Ascending aorta (tissue), 2 donors: ENCODE data around the gene PLCG1. TPM values are rescaled to one million over a fixed set of nuclear protein-coding genes. Genes with fewer than 3 reads are reported as not detected.

Experiments used
- DNase-seq, 2 donors: peaks; one replicate each; pipeline ENCODE4 v3.0.0-alpha.2; 2019; ENCODE audit warnings: low spot score in 2 of 2
- H3K27ac ChIP-seq, 2 donors: fragments of 200-600 bp; sonication (generic); one replicate each; pipeline ENCODE4 v1.5.1; 2016 to 2017; ENCODE audit warnings: mild to moderate bottlenecking in 1 of 2
- H3K27me3 ChIP-seq: fragments of 200-600 bp; sonication (generic); one replicate; pipeline ENCODE4 v1.5.1; 2017
- H3K36me3 ChIP-seq, 2 donors: fragments of 200-600 bp; sonication (generic); one replicate each; pipeline ENCODE4 v1.5.1; 2016
- H3K4me1 ChIP-seq, 2 donors: fragments of 200-600 bp; sonication (generic); one replicate each; pipeline ENCODE4 v1.5.1; 2016 to 2017; ENCODE audit warnings: mild to moderate bottlenecking in 1 of 2
- H3K4me3 ChIP-seq, 2 donors: fragments of 200-600 bp; sonication (generic); one replicate each; pipeline ENCODE4 v1.5.1; 2016 to 2017; ENCODE audit warnings: mild to moderate bottlenecking in 1 of 2
- H3K9me3 ChIP-seq, 2 donors: fragments of 200-600 bp; sonication (generic); one replicate each; pipeline ENCODE4 v1.5.1; 2016
- intact Hi-C: fragments of 100-400 bp; cut with DNase I; formaldehyde crosslinking; loops from one replicate; pipeline ENCODE4 v1.15.1; 2023
- total RNA-seq: library from RNA; depleted of rRNA; stranded (reverse); fragments of >200 nt; gene quantifications from one replicate; pipeline ENCODE4 v1.1.0, GENCODE V29; 2016
- TF ChIP-seq, protein P1 (sequence below), 3 experiments: fragments of 200-600 bp in 2 of 3; fragments of 450-650 bp in 1 of 3; sonication (generic) in 2 of 3; IDR thresholded peaks; one replicate each; pipeline ENCODE4 v1.5.1; 2016 to 2019; ENCODE audit warnings: antibody characterized with exemption in 3 of 3, mild to moderate bottlenecking in 1 of 3, moderate library complexity in 1 of 3

PLCG1 gene
- total RNA-seq, 1 donor from 2014 or later, result 168 TPM

GRCh38 chr20:41142245-41142644, 4.9 kb downstream of the PLCG1 start:
- no peak for DNase-seq
- intact Hi-C loops, result no loop called here
- Histone ChIP-seq H3K27me3 (no peaks in the 10 kb centered on the region), H3K9me3 (no peaks in the 10 kb centered on the region), H3K4me3 (no peak overlapping the region), H3K36me3 (no peaks in the 10 kb centered on the region), H3K4me1 (peaks cover 11 to 58% of the 10 kb centered on the region in 2 donors), H3K27ac (peak overlapping the region; percentile 53 to 95)
- TF ChIP-seq, protein P1, sequence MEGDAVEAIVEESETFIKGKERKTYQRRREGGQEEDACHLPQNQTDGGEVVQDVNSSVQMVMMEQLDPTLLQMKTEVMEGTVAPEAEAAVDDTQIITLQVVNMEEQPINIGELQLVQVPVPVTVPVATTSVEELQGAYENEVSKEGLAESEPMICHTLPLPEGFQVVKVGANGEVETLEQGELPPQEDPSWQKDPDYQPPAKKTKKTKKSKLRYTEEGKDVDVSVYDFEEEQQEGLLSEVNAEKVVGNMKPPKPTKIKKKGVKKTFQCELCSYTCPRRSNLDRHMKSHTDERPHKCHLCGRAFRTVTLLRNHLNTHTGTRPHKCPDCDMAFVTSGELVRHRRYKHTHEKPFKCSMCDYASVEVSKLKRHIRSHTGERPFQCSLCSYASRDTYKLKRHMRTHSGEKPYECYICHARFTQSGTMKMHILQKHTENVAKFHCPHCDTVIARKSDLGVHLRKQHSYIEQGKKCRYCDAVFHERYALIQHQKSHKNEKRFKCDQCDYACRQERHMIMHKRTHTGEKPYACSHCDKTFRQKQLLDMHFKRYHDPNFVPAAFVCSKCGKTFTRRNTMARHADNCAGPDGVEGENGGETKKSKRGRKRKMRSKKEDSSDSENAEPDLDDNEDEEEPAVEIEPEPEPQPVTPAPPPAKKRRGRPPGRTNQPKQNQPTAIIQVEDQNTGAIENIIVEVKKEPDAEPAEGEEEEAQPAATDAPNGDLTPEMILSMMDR (IDR thresholded peaks at IDR 0.05), result no peak

DNA sequence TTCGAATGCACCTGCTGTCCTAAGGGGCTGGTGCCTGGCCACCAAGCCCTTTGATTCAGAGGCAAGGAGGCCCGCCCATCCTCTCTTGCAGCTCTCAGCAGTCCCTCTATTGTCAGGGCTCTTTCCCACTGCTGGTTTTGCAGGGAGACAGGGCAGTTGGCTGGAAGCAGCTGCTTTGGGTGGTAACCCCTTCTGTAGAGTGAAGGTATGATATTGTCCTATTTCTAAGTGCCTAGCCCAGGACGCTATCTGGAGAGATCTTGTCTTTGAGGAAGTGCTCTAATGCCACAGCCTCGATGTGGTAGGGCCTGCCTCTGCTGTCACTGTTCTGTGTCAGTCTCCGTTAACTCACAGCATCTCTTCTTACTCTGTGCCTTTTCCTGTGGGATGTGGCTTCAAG, 5.6 kb downstream of the PLCG1 start:
- no peak for DNase-seq
- no peaks in the 10 kb centered on the region for H3K27me3 ChIP-seq
- no peaks in the 10 kb centered on the region for H3K9me3 ChIP-seq
- H3K27ac ChIP-seq, result peak overlapping the region; percentile 44 to 95
- H3K4me3 ChIP-seq, result no peak overlapping the region
- no peaks in the 10 kb centered on the region for H3K36me3 ChIP-seq
- H3K4me1 ChIP-seq, result peaks cover 13 to 65% of the 10 kb centered on the region in 2 donors
- TF ChIP-seq, protein P1 (IDR thresholded peaks at IDR 0.05), result no peak
- intact Hi-C loops, result no loop called here

DNA sequence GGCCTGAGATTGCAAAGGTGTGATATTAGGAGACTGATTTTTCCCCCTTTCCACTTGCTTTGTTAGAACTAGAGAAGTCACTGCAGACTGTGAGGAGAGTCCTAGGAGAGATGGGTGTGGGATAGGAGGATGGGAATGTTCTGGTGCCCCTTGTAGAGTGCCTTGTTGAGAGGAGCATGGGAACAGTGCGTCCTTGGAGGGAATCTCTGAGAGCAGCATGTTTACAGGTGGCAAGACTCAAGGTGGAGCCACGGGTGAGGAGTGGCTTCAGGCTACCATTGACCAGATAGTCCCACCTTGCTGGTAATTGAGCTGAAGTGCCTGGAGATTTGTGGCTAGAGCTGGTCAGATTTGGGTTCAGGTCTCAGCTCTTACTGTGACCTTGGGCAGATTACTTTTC, 6.0 kb downstream of the PLCG1 start:
- no peak for DNase-seq
- TF ChIP-seq, protein P1 (IDR thresholded peaks at IDR 0.05), result no peak
- Histone ChIP-seq H3K27me3 (no peaks in the 10 kb centered on the region), H3K27ac (peak overlapping the region; percentile 44 to 95), H3K4me3 (no peak overlapping the region), H3K4me1 (peaks cover 13 to 69% of the 10 kb centered on the region in 2 donors), H3K36me3 (no peaks in the 10 kb centered on the region), H3K9me3 (no peaks in the 10 kb centered on the region)
- intact Hi-C loops, result no loop called here

DNA sequence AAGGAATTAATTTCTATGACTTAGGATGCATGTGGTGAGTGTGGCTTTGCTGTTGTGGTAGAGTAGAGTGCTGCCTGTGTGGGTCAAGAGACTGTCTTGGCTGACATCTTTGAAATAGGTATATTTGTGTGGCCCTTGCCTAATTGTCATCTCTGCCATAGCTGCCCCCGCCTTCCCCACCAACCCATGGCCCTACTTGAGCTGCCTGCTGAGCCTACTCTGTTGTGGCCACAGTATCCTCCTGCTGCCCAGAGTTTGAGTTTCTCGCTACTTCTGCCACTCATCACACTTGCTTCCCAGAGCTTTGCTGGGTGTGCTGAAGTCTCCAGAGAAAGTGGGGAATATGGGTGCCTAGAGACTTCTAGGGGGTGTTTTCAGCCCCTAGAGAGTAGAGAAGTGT, 8.0 kb downstream of the PLCG1 start:
- DNase-seq, result no peak
- TF ChIP-seq, protein P1 (IDR thresholded peaks at IDR 0.05), result no peak
- Histone ChIP-seq H3K27me3 (no peaks in the 10 kb centered on the region), H3K27ac (peak overlapping the region; percentile 86 to 95), H3K4me1 (peaks cover 13 to 53% of the 10 kb centered on the region in 2 donors), H3K4me3 (no peak overlapping the region), H3K36me3 (no peaks in the 10 kb centered on the region), H3K9me3 (no peaks in the 10 kb centered on the region)
- intact Hi-C loops, result no loop called here

DNA sequence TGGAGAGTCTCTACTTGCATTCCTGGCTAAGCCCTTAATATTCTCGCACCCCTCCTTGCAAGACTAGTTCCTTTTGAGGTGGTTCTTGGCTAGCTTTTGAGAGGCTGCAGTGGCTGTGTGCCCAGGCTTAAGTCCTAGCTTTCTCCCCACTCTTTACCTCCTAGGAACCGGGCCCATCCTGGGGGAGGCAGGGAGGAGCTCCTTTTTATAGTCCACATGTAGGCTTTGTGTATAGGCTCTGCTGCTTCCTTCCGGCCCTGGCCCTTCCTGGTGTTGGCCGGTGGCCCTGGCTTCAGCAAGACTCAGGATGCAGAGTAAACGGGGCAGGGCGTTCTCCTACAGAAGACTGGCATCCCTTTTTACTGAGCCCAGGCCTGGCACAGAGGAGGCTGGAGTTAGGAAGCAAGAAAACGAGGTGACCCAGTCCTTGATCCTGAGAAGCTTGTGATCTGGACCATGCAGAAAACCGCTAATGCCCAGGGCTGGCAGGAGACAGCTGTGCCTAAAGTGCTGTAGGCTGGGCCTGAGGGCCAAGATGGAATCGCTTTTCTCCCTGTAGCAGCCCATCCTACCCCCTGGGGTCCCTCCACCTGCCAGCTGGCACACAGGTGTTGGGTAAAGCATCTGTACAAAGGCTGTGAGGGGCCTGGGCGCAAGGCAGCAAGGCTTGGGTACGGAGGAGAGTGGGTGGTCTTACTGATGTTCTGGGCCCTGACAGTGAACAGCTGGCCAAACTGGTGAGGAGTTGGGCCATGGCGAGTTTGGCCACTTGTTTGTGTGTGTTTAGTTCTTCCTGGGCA, 8.7 kb downstream of the PLCG1 start:
- H3K4me3 ChIP-seq, result no peak overlapping the region
- TF ChIP-seq, protein P1 (IDR thresholded peaks at IDR 0.05), result no peak
- H3K4me1 ChIP-seq, result peaks cover 13 to 48% of the 10 kb centered on the region in 2 donors
- peak overlapping the region; percentile 86 to 95 for H3K27ac ChIP-seq
- H3K36me3 ChIP-seq, result no peaks in the 10 kb centered on the region
- intact Hi-C loops, result no loop called here
- no peaks in the 10 kb centered on the region for H3K9me3 ChIP-seq
- no peak for DNase-seq
- H3K27me3 ChIP-seq, result no peaks in the 10 kb centered on the region
